ENCODE measurements around the gene SMARCB1. TPM values are rescaled to one million over a fixed set of nuclear protein-coding genes. Genes with fewer than 3 reads are reported as not detected.

Gene SMARCB1
- 10 to 100 TPM; 58.2 to 95.5 (median 81.3) TPM for total RNA-seq
- 10 to 100 TPM; 41.3 to 77.0 (median 54.9) TPM for polyA plus RNA-seq
- long read RNA-seq, donor 1, full-length matches to known transcripts: 48 of 63 reads
- long read RNA-seq, donor 1, partial matches to known transcripts: 15 of 63 reads
- long read RNA-seq, donor 1, other reads (novel, unspliced or antisense): 0 of 63 reads
- long read RNA-seq, donor 2, full-length matches to known transcripts: 40 of 40 reads
- long read RNA-seq, donor 2, partial matches to known transcripts: 0 of 40 reads
- long read RNA-seq, donor 2, other reads (novel, unspliced or antisense): 0 of 40 reads
- long read RNA-seq, donor 3, full-length matches to known transcripts: 48 of 48 reads
- long read RNA-seq, donor 3, partial matches to known transcripts: 0 of 48 reads
- long read RNA-seq, donor 3, other reads (novel, unspliced or antisense): 0 of 48 reads
- long read RNA-seq, donor 4, full-length matches to known transcripts: 45 of 51 reads
- long read RNA-seq, donor 4, partial matches to known transcripts: 1 of 51 reads
- long read RNA-seq, donor 4, other reads (novel, unspliced or antisense): 5 of 51 reads
- long read RNA-seq, donor 5, full-length matches to known transcripts: 275 of 288 reads
- long read RNA-seq, donor 5, partial matches to known transcripts: 1 of 288 reads
- long read RNA-seq, donor 5, other reads (novel, unspliced or antisense): 12 of 288 reads
- long read RNA-seq, donor 6, full-length matches to known transcripts: 38 of 43 reads
- long read RNA-seq, donor 6, partial matches to known transcripts: 4 of 43 reads
- long read RNA-seq, donor 6, other reads (novel, unspliced or antisense): 1 of 43 reads
- long read RNA-seq, donor 7, full-length matches to known transcripts: 23 of 43 reads
- long read RNA-seq, donor 7, partial matches to known transcripts: 20 of 43 reads
- long read RNA-seq, donor 7, other reads (novel, unspliced or antisense): 0 of 43 reads
- long read RNA-seq, donor 8, full-length matches to known transcripts: 71 of 71 reads
- long read RNA-seq, donor 8, partial matches to known transcripts: 0 of 71 reads
- long read RNA-seq, donor 8, other reads (novel, unspliced or antisense): 0 of 71 reads
- long read RNA-seq, donor 9, full-length matches to known transcripts: 35 of 40 reads
- long read RNA-seq, donor 9, partial matches to known transcripts: 5 of 40 reads
- long read RNA-seq, donor 9, other reads (novel, unspliced or antisense): 0 of 40 reads
- long read RNA-seq, donor 10, full-length matches to known transcripts: 40 of 40 reads
- long read RNA-seq, donor 10, partial matches to known transcripts: 0 of 40 reads
- long read RNA-seq, donor 10, other reads (novel, unspliced or antisense): 0 of 40 reads

GRCh38 chr22:23786752-23787599 lies at the start of gene SMARCB1:
Gene SMARCB1, plus strand, starts transcription at chr22:23786966. Its CDS starts 204 bp downstream, at chr22:23787170.
- Histone ChIP-seq H3K27me3 (no peaks in the 10 kb centered on the region), H3K4me3 (peak within 1 kb of the TSS; percentile 39 to 91 (median 64)), H3K36me3 (replicated peaks in 1 of 2) (peaks cover 0 to under 1% of the 10 kb centered on the region in 2 donors), H3K9me3 (replicated peaks in 1 of 3) (no peaks in the 10 kb centered on the region), H3K27ac (peak within 1 kb of the TSS; percentile 97 to 100 (median 98)), H3K4me1 (replicated peaks in 1 of 2) (peaks cover 44 to 53% of the 10 kb centered on the region in 2 donors)
- DNase-seq: peak; percentile 86 to 95 (median 90)
- TF ChIP-seq POLR2A (IDR thresholded peaks at IDR 0.05): peak; percentile 75 to 77
- no peak for TF ChIP-seq CTCF (IDR thresholded peaks at IDR 0.05)
- intact Hi-C loops (cut with DNase I): no loop called here
- WGBS, 4 donors: 0 to 1% (median 0%) methylated on average over 8 to 97 of the region's 97 CpGs

- no peak overlapping the region for H3K4me3 ChIP-seq
- TF ChIP-seq POLR2A (IDR thresholded peaks at IDR 0.05) (no peak), CTCF (IDR thresholded peaks at IDR 0.05) (no peak)
- H3K4me1 ChIP-seq (replicated peaks in 1 of 2): no peaks in the 10 kb centered on the region
- H3K36me3 ChIP-seq (replicated peaks in 1 of 2): peaks cover 0 to 1% of the 10 kb centered on the region in 2 donors
- H3K9me3 ChIP-seq (replicated peaks in 1 of 3): no peaks in the 10 kb centered on the region
- H3K27me3 ChIP-seq: no peaks in the 10 kb centered on the region
- no peak overlapping the region for H3K27ac ChIP-seq
- no peak for DNase-seq
- intact Hi-C loops (cut with DNase I): no loop called here
Measured at GRCh38 chr22:23737696-23738095, 49.1 kb upstream of the SMARCB1 start.

GRCh38 chr22:23742505-23743264 lies 44.1 kb upstream of the SMARCB1 start:
- DNase-seq: no peak
- Histone ChIP-seq H3K4me3 (no peak overlapping the region), H3K27ac (peak overlapping the region in 2 of 5 donors; percentile 34 to 65), H3K27me3 (no peaks in the 10 kb centered on the region), H3K4me1 (replicated peaks in 1 of 2) (no peaks in the 10 kb centered on the region), H3K9me3 (replicated peaks in 1 of 3) (no peaks in the 10 kb centered on the region), H3K36me3 (replicated peaks in 1 of 2) (peaks cover 0 to 23% of the 10 kb centered on the region in 2 donors)
- intact Hi-C loops (cut with DNase I): no loop called here
- 64 to 94% (median 79%) methylated on average over 2 to 7 of the region's 7 CpGs for WGBS, 4 donors
- no peak for TF ChIP-seq POLR2A (IDR thresholded peaks at IDR 0.05)
- no peak for TF ChIP-seq CTCF (IDR thresholded peaks at IDR 0.05)
